Inferior parietal cortex (tissue), 1 donor: ENCODE data around the gene RARS1.
A peak's percentile ranks its signal among the peaks of the same experiment; 100 is the strongest.

Experiments used
- DNase-seq: peaks from one replicate; pipeline ENCODE4 v3.0.0-alpha.2; 2016; ENCODE audit errors: extremely low spot score

The RARS1 gene

GRCh38 chr5:168486136-168486879 lies at the start of gene RARS1:
Gene RARS1, plus strand, starts transcription at chr5:168486471. Its CDS starts 28 bp downstream, at chr5:168486499.
- DNase-seq: peak; percentile 94

- no peak for DNase-seq
Observed at GRCh38 chr5:168438349-168438748, 47.9 kb upstream of the RARS1 start.

GRCh38 chr5:168443533-168443932 lies 42.7 kb upstream of the RARS1 start:
- DNase-seq: no peak

- DNase-seq: no peak
Observed at GRCh38 chr5:168443950-168444700, 42.1 kb upstream of the RARS1 start.

GRCh38 chr5:168446983-168447619 lies 39.2 kb upstream of the RARS1 start:
- no peak for DNase-seq

GRCh38 chr5:168447808-168448207 lies 38.5 kb upstream of the RARS1 start:
- no peak for DNase-seq

GRCh38 chr5:168449166-168449565 lies 37.1 kb upstream of the RARS1 start:
- no peak for DNase-seq

- DNase-seq: no peak
Observed at GRCh38 chr5:168451565-168451964, 34.7 kb upstream of the RARS1 start.

GRCh38 chr5:168455201-168455600 lies 31.1 kb upstream of the RARS1 start:
- no peak for DNase-seq

- DNase-seq: no peak
Observed at GRCh38 chr5:168457542-168457941, 28.7 kb upstream of the RARS1 start.

- DNase-seq: no peak
Observed at GRCh38 chr5:168460606-168461005, 25.7 kb upstream of the RARS1 start.

- no peak for DNase-seq
Observed at GRCh38 chr5:168463081-168463480, 23.2 kb upstream of the RARS1 start.

- no peak for DNase-seq
Observed at GRCh38 chr5:168464214-168464613, 22.1 kb upstream of the RARS1 start.

GRCh38 chr5:168464641-168465040 lies 21.6 kb upstream of the RARS1 start:
- no peak for DNase-seq

- no peak for DNase-seq
Observed at GRCh38 chr5:168467755-168468330, 18.4 kb upstream of the RARS1 start.

GRCh38 chr5:168468836-168469235 lies 17.4 kb upstream of the RARS1 start:
- no peak for DNase-seq

GRCh38 chr5:168469816-168470215 lies 16.5 kb upstream of the RARS1 start:
- DNase-seq: no peak

GRCh38 chr5:168471785-168472184 lies 14.5 kb upstream of the RARS1 start:
- no peak for DNase-seq

GRCh38 chr5:168472329-168472728 lies 13.9 kb upstream of the RARS1 start:
- DNase-seq: peak; percentile 5

GRCh38 chr5:168474319-168474718 lies 12.0 kb upstream of the RARS1 start:
- DNase-seq: no peak

GRCh38 chr5:168477060-168477459 lies 9.2 kb upstream of the RARS1 start:
- no peak for DNase-seq

- no peak for DNase-seq
Observed at GRCh38 chr5:168479166-168479565, 7.1 kb upstream of the RARS1 start.
